HEK293 (cell line): ENCODE measurements around the gene PPP1R14C.

Experiments
- CTCF ChIA-PET: fragments of 350-600 bp; formaldehyde crosslinking; extraction: SDS; loops from one replicate; lab custom pipeline; 2021; ENCODE audit warnings: antibody characterized with exemption; lab: Yijun Ruan, JAX
- POLR2A ChIA-PET: fragments of 300-600 bp; formaldehyde crosslinking; extraction: SDS; loops from one replicate; lab custom pipeline; 2020; ENCODE audit warnings: antibody characterized with exemption, inconsistent platforms; lab: Yijun Ruan, JAX
- H3K27ac ChIP-seq: fragments of 200-500 bp; sonication (Bioruptor generic); 2 replicates; pipeline ENCODE4 v1.5.1; 2014; ENCODE audit warnings: low read depth, low read length, control low read depth, inconsistent platforms; ENCODE audit errors: extremely low read depth
- H3K36me3 ChIP-seq, 2 experiments: fragments of 200-500 bp in 1 of 2; sonication (Bioruptor generic) in 1 of 2; 1 replicate in 1 of 2; 2 replicates in 1 of 2; pipeline ENCODE4 v1.5.1; 2014 to 2017; ENCODE audit warnings: inconsistent platforms in 2 of 2, low read length in 2 of 2; ENCODE audit not compliant: control insufficient read depth in 2 of 2, insufficient read depth in 1 of 2
- H3K4me1 ChIP-seq: fragments of 200-500 bp; sonication (Bioruptor generic); 2 replicates; pipeline ENCODE4 v1.5.1; 2014; ENCODE audit warnings: mild to moderate bottlenecking, low read length, inconsistent platforms; ENCODE audit not compliant: control insufficient read depth, insufficient read depth
- H3K4me3 ChIP-seq: 2 replicates; pipeline ENCODE4 v1.5.1; 2011; ENCODE audit warnings: low read depth, mild to moderate bottlenecking, control low read depth, low read length, moderate library complexity
- H3K9me3 ChIP-seq: fragments of 200-500 bp; sonication (Bioruptor generic); 2 replicates; pipeline ENCODE4 v1.5.1; 2014; ENCODE audit warnings: low read depth, low read length, inconsistent platforms; ENCODE audit not compliant: control insufficient read depth, insufficient read depth
- ATF2 ChIP-seq: fragments of 450-650 bp; formaldehyde crosslinking; IDR thresholded peaks from 2 replicates; pipeline ENCODE4 v1.5.1; 2016; ENCODE audit warnings: missing biosample characterization, missing genetic modification characterization, low read depth
- BCL11B ChIP-seq: fragments of 450-650 bp; formaldehyde crosslinking; IDR thresholded peaks from 2 replicates; pipeline ENCODE4 v1.5.1; 2016; ENCODE audit warnings: low read depth, missing biosample characterization, missing genetic modification characterization
- FEZF1 ChIP-seq: fragments of 450-650 bp; formaldehyde crosslinking; IDR thresholded peaks from 2 replicates; pipeline ENCODE4 v1.5.1; 2016; ENCODE audit warnings: missing biosample characterization, missing genetic modification characterization
- PRDM1 ChIP-seq: fragments of 450-650 bp; formaldehyde crosslinking; IDR thresholded peaks from 2 replicates; pipeline ENCODE4; 2016; ENCODE audit warnings: missing biosample characterization, missing genetic modification characterization
- PRDM6 ChIP-seq: fragments of 450-650 bp; formaldehyde crosslinking; IDR thresholded peaks from 2 replicates; pipeline ENCODE4 v1.5.1; 2017; ENCODE audit warnings: missing biosample characterization, missing genetic modification characterization
- SCRT2 ChIP-seq: fragments of 450-650 bp; formaldehyde crosslinking; IDR thresholded peaks from 2 replicates; pipeline ENCODE4 v1.5.1; 2016; ENCODE audit warnings: missing biosample characterization, missing genetic modification characterization
- TSHZ1 ChIP-seq: fragments of 450-650 bp; formaldehyde crosslinking; IDR thresholded peaks from 2 replicates; pipeline ENCODE4 v1.5.1; 2016; ENCODE audit warnings: missing biosample characterization, missing genetic modification characterization, borderline replicate concordance
- ZBTB20 ChIP-seq: fragments of 450-650 bp; formaldehyde crosslinking; IDR thresholded peaks from 2 replicates; pipeline ENCODE4 v1.5.1; 2016; ENCODE audit warnings: missing biosample characterization, missing genetic modification characterization
- ZFP3 ChIP-seq: fragments of 450-650 bp; formaldehyde crosslinking; IDR thresholded peaks from 2 replicates; pipeline ENCODE4 v1.5.1; 2016; ENCODE audit warnings: low read depth, missing biosample characterization, missing genetic modification characterization
- ZNF174 ChIP-seq: fragments of 450-650 bp; formaldehyde crosslinking; IDR thresholded peaks from 2 replicates; pipeline ENCODE4 v1.5.0; 2017; ENCODE audit warnings: missing biosample characterization, mild to moderate bottlenecking, missing genetic modification characterization
- ZNF175 ChIP-seq: fragments of 450-650 bp; formaldehyde crosslinking; IDR thresholded peaks from 2 replicates; pipeline ENCODE4 v1.5.1; 2016; ENCODE audit warnings: missing biosample characterization, missing genetic modification characterization
- ZNF266 ChIP-seq: fragments of 450-650 bp; formaldehyde crosslinking; IDR thresholded peaks from 2 replicates; pipeline ENCODE4 v1.5.1; 2016; ENCODE audit warnings: missing biosample characterization, missing genetic modification characterization, low read depth
- ZNF394 ChIP-seq: fragments of 450-650 bp; formaldehyde crosslinking; IDR thresholded peaks from 2 replicates; pipeline ENCODE4 v1.5.1; 2016; ENCODE audit warnings: missing biosample characterization, missing genetic modification characterization, mild to moderate bottlenecking, moderate library complexity, borderline replicate concordance
- ZNF404 ChIP-seq: fragments of 450-650 bp; formaldehyde crosslinking; IDR thresholded peaks from 2 replicates; pipeline ENCODE4 v1.5.1; 2017; ENCODE audit warnings: missing biosample characterization, missing genetic modification characterization
- ZNF626 ChIP-seq: fragments of 450-650 bp; sonication (Bioruptor Pico); formaldehyde crosslinking; IDR thresholded peaks from 2 replicates; pipeline ENCODE4 v1.5.1; 2018; ENCODE audit warnings: missing biosample characterization, missing genetic modification characterization, inconsistent platforms

Gene PPP1R14C

GRCh38 chr6:150269857-150270223, 127.0 kb downstream of the PPP1R14C start (continued):
- TF ChIP-seq ZNF394 (tag by site-specific recombination): no peak; the same call in 1 of the 2 replicates

GRCh38 chr6:150270330-150271052, 127.6 kb downstream of the PPP1R14C start:
- Histone ChIP-seq H3K27ac (no peak overlapping the region), H3K4me1 (no peaks in the 10 kb centered on the region), H3K4me3 (no peak overlapping the region), H3K36me3 (no peaks in the 10 kb centered on the region), H3K9me3 (no peaks in the 10 kb centered on the region)
- ChIA-PET CTCF (interaction anchor here (0.9 to 1.5 kb wide), 2 partner anchors 66 to 547 kb away, joined by 3 to 5 read pairs; no protein-coding TSS in a partner anchor), POLR2A (no interaction called here)
- no peak for TF ChIP-seq TSHZ1 (tag by site-specific recombination)
- TF ChIP-seq PRDM1: no peak
- no peak for TF ChIP-seq SCRT2 (tag by site-specific recombination)
- TF ChIP-seq ZNF266: no peak
- TF ChIP-seq ZBTB20 (tag by site-specific recombination): no peak
- TF ChIP-seq BCL11B (tag by site-specific recombination): no peak

GRCh38 chr6:150271172-150271500, 128.3 kb downstream of the PPP1R14C start:
- Histone ChIP-seq H3K4me1 (no peaks in the 10 kb centered on the region), H3K4me3 (no peak overlapping the region), H3K36me3 (no peaks in the 10 kb centered on the region), H3K27ac (no peak overlapping the region), H3K9me3 (no peaks in the 10 kb centered on the region)
- POLR2A ChIA-PET: no interaction called here
- CTCF ChIA-PET: interaction anchor here (0.8 to 1.5 kb wide), 2 partner anchors 190 to 547 kb away, joined by 3 to 5 read pairs; no protein-coding TSS in a partner anchor
- TF ChIP-seq PRDM1 (no peak), PRDM6 (tag by site-specific recombination) (no peak), ZNF404 (tag by site-specific recombination) (no peak)

- H3K36me3 ChIP-seq: no peaks in the 10 kb centered on the region
- H3K4me1 ChIP-seq: no peaks in the 10 kb centered on the region
- ChIA-PET CTCF (interaction anchor here (0.6 to 1.5 kb wide), 3 partner anchors 84 to 546 kb away, joined by 3 to 5 read pairs (median 3); no protein-coding TSS in a partner anchor), POLR2A (no interaction called here)
- TF ChIP-seq FEZF1 (tag by site-specific recombination): 0 out of 2 replicates have a peak, but pooled peaks have one; percentile 13
- TF ChIP-seq ZNF175 (tag by site-specific recombination): no peak
- TF ChIP-seq ATF2 (tag by site-specific recombination): 0 out of 2 replicates have a peak, but pooled peaks have one; percentile 30
- TF ChIP-seq ZFP3 (tag by site-specific recombination): no peak
- TF ChIP-seq ZNF174: no peak
- no peak for TF ChIP-seq ZNF626 (tag by site-specific recombination)
- no peak overlapping the region for H3K27ac ChIP-seq
- H3K4me3 ChIP-seq: no peak overlapping the region
- H3K9me3 ChIP-seq: no peaks in the 10 kb centered on the region
Observed at GRCh38 chr6:150271501-150272263, 128.8 kb downstream of the PPP1R14C start.
